ENCODE measurements around the gene AHCYL2. TPM values are rescaled to one million over a fixed set of nuclear protein-coding genes. Genes with fewer than 3 reads are reported as not detected.
"Not testable (repeated sequence)": the region's sequence is repeated elsewhere in the genome, so short reads cannot be mapped to it uniquely, and the experiment has no call there.

AHCYL2 gene
- total RNA-seq, 1 donor from 2014 or later, result 11.0 TPM

GRCh38 chr7:129210256-129210988, 14.4 kb upstream of the AHCYL2 start:
- Mint-ChIP-seq H3K36me3 (ENCODE audit: low read depth) (peaks cover 15% of the 10 kb centered on the region), H3K27ac (ENCODE audit: unreplicated experiment) (no peak overlapping the region), H3K4me1 (ENCODE audit: low read depth) (no peaks in the 10 kb centered on the region), H3K27me3 (ENCODE audit: low read depth) (no peaks in the 10 kb centered on the region), H3K9me3 (ENCODE audit: low read depth) (no peaks in the 10 kb centered on the region), H3K4me3 (ENCODE audit: unreplicated experiment) (no peak overlapping the region)
- TF ChIP-seq CTCF (IDR thresholded peaks at IDR 0.05), result peak; percentile 89
- DNase-seq (ENCODE audit: low spot score), result no peak

- H3K27ac Mint-ChIP-seq (ENCODE audit: unreplicated experiment), result no peak overlapping the region
- no peaks in the 10 kb centered on the region for H3K4me1 Mint-ChIP-seq (ENCODE audit: low read depth)
- no peak overlapping the region for H3K4me3 Mint-ChIP-seq (ENCODE audit: unreplicated experiment)
- DNase-seq (ENCODE audit: low spot score), result no peak
- no peaks in the 10 kb centered on the region for H3K27me3 Mint-ChIP-seq (ENCODE audit: low read depth)
- H3K36me3 Mint-ChIP-seq (ENCODE audit: low read depth), result peaks cover 15% of the 10 kb centered on the region
- TF ChIP-seq CTCF (IDR thresholded peaks at IDR 0.05), result no peak
- H3K9me3 Mint-ChIP-seq (ENCODE audit: low read depth), result no peaks in the 10 kb centered on the region
These were observed 13.9 kb upstream of the AHCYL2 start for GRCh38 chr7:129210989-129211312.

- Mint-ChIP-seq H3K27ac (ENCODE audit: unreplicated experiment) (no peak overlapping the region), H3K36me3 (ENCODE audit: low read depth) (peaks cover 13% of the 10 kb centered on the region), H3K4me3 (ENCODE audit: unreplicated experiment) (no peak overlapping the region), H3K4me1 (ENCODE audit: low read depth) (no peaks in the 10 kb centered on the region), H3K9me3 (ENCODE audit: low read depth) (no peaks in the 10 kb centered on the region), H3K27me3 (ENCODE audit: low read depth) (no peaks in the 10 kb centered on the region)
- no peak for TF ChIP-seq CTCF (IDR thresholded peaks at IDR 0.05)
- no peak for DNase-seq (ENCODE audit: low spot score)
These were observed 12.7 kb upstream of the AHCYL2 start for GRCh38 chr7:129212126-129212525.

- H3K4me3 Mint-ChIP-seq (ENCODE audit: unreplicated experiment), result no peak overlapping the region
- no peaks in the 10 kb centered on the region for H3K27me3 Mint-ChIP-seq (ENCODE audit: low read depth)
- peaks cover 13% of the 10 kb centered on the region for H3K36me3 Mint-ChIP-seq (ENCODE audit: low read depth)
- H3K4me1 Mint-ChIP-seq (ENCODE audit: low read depth), result no peaks in the 10 kb centered on the region
- H3K9me3 Mint-ChIP-seq (ENCODE audit: low read depth), result no peaks in the 10 kb centered on the region
- no peak overlapping the region for H3K27ac Mint-ChIP-seq (ENCODE audit: unreplicated experiment)
- no peak for TF ChIP-seq CTCF (IDR thresholded peaks at IDR 0.05)
- no peak for DNase-seq (ENCODE audit: low spot score)
These were observed 12.2 kb upstream of the AHCYL2 start for GRCh38 chr7:129212596-129212995.

GRCh38 chr7:129213828-129214227, 11.0 kb upstream of the AHCYL2 start:
- H3K4me1 Mint-ChIP-seq (ENCODE audit: low read depth), result no peaks in the 10 kb centered on the region
- H3K27ac Mint-ChIP-seq (ENCODE audit: unreplicated experiment), result no peak overlapping the region
- no peaks in the 10 kb centered on the region for H3K27me3 Mint-ChIP-seq (ENCODE audit: low read depth)
- TF ChIP-seq CTCF (IDR thresholded peaks at IDR 0.05), result peak; percentile 22
- no peak overlapping the region for H3K4me3 Mint-ChIP-seq (ENCODE audit: unreplicated experiment)
- no peak for DNase-seq (ENCODE audit: low spot score)
- H3K36me3 Mint-ChIP-seq (ENCODE audit: low read depth), result peaks cover 10% of the 10 kb centered on the region
- H3K9me3 Mint-ChIP-seq (ENCODE audit: low read depth), result no peaks in the 10 kb centered on the region

- not testable (repeated sequence) for H3K4me1 Mint-ChIP-seq (ENCODE audit: low read depth); DNase-seq (ENCODE audit: low spot score); H3K27me3 Mint-ChIP-seq (ENCODE audit: low read depth); H3K4me3 Mint-ChIP-seq (ENCODE audit: unreplicated experiment); H3K9me3 Mint-ChIP-seq (ENCODE audit: low read depth); H3K27ac Mint-ChIP-seq (ENCODE audit: unreplicated experiment); H3K36me3 Mint-ChIP-seq (ENCODE audit: low read depth)
These were observed 9.1 kb upstream of the AHCYL2 start for GRCh38 chr7:129215691-129216090.

- not testable (repeated sequence) for H3K36me3 Mint-ChIP-seq (ENCODE audit: low read depth); DNase-seq (ENCODE audit: low spot score); H3K27me3 Mint-ChIP-seq (ENCODE audit: low read depth); H3K4me1 Mint-ChIP-seq (ENCODE audit: low read depth); H3K9me3 Mint-ChIP-seq (ENCODE audit: low read depth); H3K4me3 Mint-ChIP-seq (ENCODE audit: unreplicated experiment); H3K27ac Mint-ChIP-seq (ENCODE audit: unreplicated experiment)
These were observed 8.6 kb upstream of the AHCYL2 start for GRCh38 chr7:129216101-129216715.

GRCh38 chr7:129216821-129217416, 7.9 kb upstream of the AHCYL2 start:
- not testable (repeated sequence) for H3K9me3 Mint-ChIP-seq (ENCODE audit: low read depth); H3K36me3 Mint-ChIP-seq (ENCODE audit: low read depth); H3K4me3 Mint-ChIP-seq (ENCODE audit: unreplicated experiment)

More at GRCh38 chr7:129216821-129217416, 7.9 kb upstream of the AHCYL2 start:
- H3K27ac Mint-ChIP-seq (ENCODE audit: unreplicated experiment); H3K4me1 Mint-ChIP-seq (ENCODE audit: low read depth); H3K27me3 Mint-ChIP-seq (ENCODE audit: low read depth); DNase-seq (ENCODE audit: low spot score): not testable (repeated sequence)

Data from chondrocyte (in vitro differentiated cells).